Astrocyte (in vitro differentiated cells and primary cell): Measurements from ENCODE around the gene NSMF.

Experiments
- CTCF ChIP-seq: IDR thresholded peaks from 2 replicates; pipeline ENCODE4 v1.5.1; 2011; ENCODE audit warnings: low read depth, mild to moderate bottlenecking, inconsistent platforms, low read length, moderate library complexity; ENCODE audit not compliant: insufficient read depth
- EZH2 ChIP-seq: IDR thresholded peaks from 2 replicates; pipeline ENCODE4 v1.6.1; 2012; ENCODE audit warnings: mild to moderate bottlenecking, low read length, inconsistent platforms; ENCODE audit not compliant: insufficient read depth

DNA sequence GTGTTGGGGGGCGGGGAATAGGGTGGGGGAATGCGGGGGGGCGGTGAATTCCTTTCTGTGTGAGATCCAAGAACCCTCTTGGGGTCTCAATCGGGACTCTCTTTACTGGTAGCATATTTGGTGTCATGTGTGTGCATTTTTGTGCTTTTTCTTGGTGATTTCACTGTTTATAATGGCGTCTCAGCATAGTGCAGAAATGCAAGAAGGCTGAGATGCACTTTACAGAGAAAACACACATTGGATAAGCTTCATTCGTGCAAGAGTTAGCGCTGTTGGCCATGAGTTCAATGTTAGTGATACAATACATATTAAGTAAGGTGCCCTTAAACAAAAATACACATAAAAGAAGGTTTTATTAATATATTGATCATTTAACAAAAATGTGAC is 17.2 kb downstream of the NSMF start:
- TF ChIP-seq CTCF = no peak
- TF ChIP-seq EZH2 = no peak
